HEK293T (cell line): Measurements from ENCODE around the gene ZNF836.

ENCODE experiments used
- CTCF ChIA-PET: fragments of 350-600 bp; formaldehyde crosslinking; extraction: SDS; loops from one replicate; lab custom pipeline; 2021; ENCODE audit warnings: antibody characterized with exemption, inconsistent platforms; lab: Yijun Ruan, JAX
- POLR2A ChIA-PET: fragments of 350-600 bp; formaldehyde crosslinking; extraction: SDS; loops from one replicate; lab custom pipeline; 2020; ENCODE audit warnings: antibody characterized with exemption, inconsistent platforms; lab: Yijun Ruan, JAX
- DNase-seq: peaks from one replicate; pipeline ENCODE4 v3.0.0; 2012; ENCODE audit warnings: mixed read lengths; ENCODE audit errors: extremely low spot score
- ARNT ChIP-seq: fragments of 450-650 bp; IDR thresholded peaks from 2 replicates; pipeline ENCODE4 v1.6.1; 2017; ENCODE audit warnings: mild to moderate bottlenecking
- BHLHE40 ChIP-seq: fragments of 450-650 bp; IDR thresholded peaks from 2 replicates; pipeline ENCODE4 v1.6.1; 2016; ENCODE audit warnings: mild to moderate bottlenecking, moderate library complexity, borderline replicate concordance
- CTBP1 ChIP-seq: fragments of 450-650 bp; IDR thresholded peaks from 2 replicates; pipeline ENCODE4 v1.6.1; 2016; ENCODE audit warnings: borderline replicate concordance
- ELF4 ChIP-seq: fragments of 450-650 bp; IDR thresholded peaks from 2 replicates; pipeline ENCODE4 v1.6.1; 2017; ENCODE audit warnings: antibody characterized with exemption
- FOXA1 ChIP-seq: fragments of 450-650 bp; IDR thresholded peaks from 2 replicates; pipeline ENCODE4 v1.6.1; 2016; ENCODE audit warnings: mild to moderate bottlenecking
- FOXK2 ChIP-seq: fragments of 450-650 bp; IDR thresholded peaks from 2 replicates; pipeline ENCODE4 v1.6.1; 2016; ENCODE audit warnings: mild to moderate bottlenecking
- FOXM1 ChIP-seq: fragments of 450-650 bp; IDR thresholded peaks from 2 replicates; pipeline ENCODE4 v1.6.1; 2017; ENCODE audit warnings: mild to moderate bottlenecking, borderline replicate concordance
- HDGF ChIP-seq: fragments of 450-650 bp; IDR thresholded peaks from 2 replicates; pipeline ENCODE4 v1.6.1; 2017; ENCODE audit warnings: antibody characterized with exemption, borderline replicate concordance
- L3MBTL2 ChIP-seq: fragments of 450-650 bp; conservative IDR thresholded peaks from 2 replicates; pipeline ENCODE4 v1.6.1; 2016; ENCODE audit warnings: mild to moderate bottlenecking
- LEF1 ChIP-seq: fragments of 450-650 bp; IDR thresholded peaks from 2 replicates; pipeline ENCODE4 v1.6.1; 2017; ENCODE audit warnings: mild to moderate bottlenecking, borderline replicate concordance
- NFRKB ChIP-seq: fragments of 450-650 bp; IDR thresholded peaks from 2 replicates; pipeline ENCODE4 v1.6.1; 2016; ENCODE audit warnings: mild to moderate bottlenecking, moderate library complexity
- SP1 ChIP-seq: fragments of 450-650 bp; IDR thresholded peaks from 2 replicates; pipeline ENCODE4 v1.6.1; 2017
- SUZ12 ChIP-seq: fragments of 450-650 bp; IDR thresholded peaks from 2 replicates; pipeline ENCODE4 v1.6.1; 2016; ENCODE audit warnings: mild to moderate bottlenecking
- TARDBP ChIP-seq: fragments of 450-650 bp; IDR thresholded peaks from 2 replicates; pipeline ENCODE4 v1.6.1; 2016
- ZNF384 ChIP-seq: fragments of 450-650 bp; IDR thresholded peaks from 2 replicates; pipeline ENCODE4 v1.6.1; 2016
- TF ChIP-seq, protein P1 (sequence below): fragments of 450-650 bp; IDR thresholded peaks from 2 replicates; pipeline ENCODE4 v1.6.1; 2016

Gene ZNF836

DNA sequence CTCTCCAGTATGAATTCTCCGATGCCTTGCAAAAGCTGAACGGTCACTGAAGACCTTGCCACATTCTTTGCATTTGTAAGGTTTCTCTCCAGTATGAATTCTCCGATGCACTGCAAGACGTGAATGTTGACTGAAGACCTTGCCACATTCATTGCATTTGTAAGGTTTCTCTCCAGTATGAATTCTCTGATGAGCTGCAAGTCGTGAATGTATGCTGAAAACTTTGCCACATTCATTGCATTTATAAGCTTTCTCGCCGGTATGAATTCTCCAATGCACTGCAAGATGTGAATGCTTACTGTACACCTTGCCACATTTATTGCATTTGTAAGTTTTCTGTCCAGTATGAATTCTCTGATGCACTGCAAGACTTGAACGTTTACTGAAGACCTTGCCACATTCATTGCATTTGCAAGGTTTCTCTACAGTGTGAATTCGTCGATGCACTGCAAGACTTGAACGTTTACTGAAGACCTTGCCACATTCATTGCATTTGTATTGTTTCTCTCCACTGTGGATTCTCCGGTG lies 55.8 kb downstream of the ZNF836 start:
- POLR2A ChIA-PET = no interaction called here
- TF ChIP-seq SUZ12 (no peak), FOXM1 (no peak), ELF4 (no peak), TARDBP (no peak), ARNT (no peak), L3MBTL2 (no peak), HDGF (no peak), NFRKB (no peak), FOXA1 (no peak), CTBP1 (no peak), LEF1 (no peak)
- TF ChIP-seq, protein P1, sequence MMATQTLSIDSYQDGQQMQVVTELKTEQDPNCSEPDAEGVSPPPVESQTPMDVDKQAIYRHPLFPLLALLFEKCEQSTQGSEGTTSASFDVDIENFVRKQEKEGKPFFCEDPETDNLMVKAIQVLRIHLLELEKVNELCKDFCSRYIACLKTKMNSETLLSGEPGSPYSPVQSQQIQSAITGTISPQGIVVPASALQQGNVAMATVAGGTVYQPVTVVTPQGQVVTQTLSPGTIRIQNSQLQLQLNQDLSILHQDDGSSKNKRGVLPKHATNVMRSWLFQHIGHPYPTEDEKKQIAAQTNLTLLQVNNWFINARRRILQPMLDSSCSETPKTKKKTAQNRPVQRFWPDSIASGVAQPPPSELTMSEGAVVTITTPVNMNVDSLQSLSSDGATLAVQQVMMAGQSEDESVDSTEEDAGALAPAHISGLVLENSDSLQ = no peak
- CTCF ChIA-PET = no interaction called here
- no peak for DNase-seq

DNA sequence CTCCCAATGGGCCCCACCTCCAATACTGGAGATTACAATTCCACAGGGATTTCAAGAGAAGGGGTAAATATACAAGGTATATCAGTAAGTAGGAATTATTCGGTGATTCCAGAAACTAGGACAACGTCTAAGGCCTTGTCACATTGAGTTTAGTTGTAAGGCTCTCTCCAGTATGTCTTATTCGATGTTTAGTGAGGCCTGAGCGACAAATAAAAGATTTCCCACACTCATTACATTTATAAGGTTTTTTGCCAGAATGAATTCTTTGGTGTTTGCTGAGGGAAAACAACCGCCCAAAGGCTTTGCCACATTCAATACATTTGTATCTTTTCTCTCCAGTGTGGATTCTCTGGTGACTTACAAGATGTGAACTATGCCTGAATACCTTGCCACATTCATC lies 56.7 kb downstream of the ZNF836 start:
- no peak for DNase-seq
- ChIA-PET POLR2A (no interaction called here), CTCF (no interaction called here)
- TF ChIP-seq FOXK2 = no peak
- no peak for TF ChIP-seq ARNT

DNA sequence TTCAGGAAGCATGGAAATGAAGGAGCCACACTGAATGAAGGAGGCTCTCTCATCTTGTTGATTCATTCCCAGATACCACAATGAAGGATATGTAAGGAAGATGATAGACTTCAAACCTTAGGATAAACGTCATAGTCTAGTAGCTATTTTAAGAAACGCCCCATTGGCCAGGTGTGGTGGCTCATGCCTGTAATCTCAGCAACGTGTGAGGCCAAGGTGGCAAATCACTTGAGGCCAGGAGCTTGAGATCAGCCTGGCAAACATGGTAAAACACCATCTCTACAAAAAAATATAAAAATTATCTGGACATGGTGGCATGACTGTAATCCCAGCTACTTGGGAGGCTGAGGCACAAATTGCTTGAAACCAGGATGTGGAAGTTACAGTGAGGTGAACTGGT lies 58.8 kb downstream of the ZNF836 start:
- TF ChIP-seq LEF1 (no peak), TARDBP (no peak), ARNT (no peak), ZNF384 (no peak), CTBP1 (no peak), FOXM1 (no peak), ELF4 (no peak), L3MBTL2 (no peak), SUZ12 (no peak), FOXA1 (no peak), SP1 (no peak), HDGF (no peak), NFRKB (no peak)
- TF ChIP-seq, protein P1 = no peak
- no peak for DNase-seq
- CTCF ChIA-PET = no interaction called here
- POLR2A ChIA-PET = no interaction called here

DNA sequence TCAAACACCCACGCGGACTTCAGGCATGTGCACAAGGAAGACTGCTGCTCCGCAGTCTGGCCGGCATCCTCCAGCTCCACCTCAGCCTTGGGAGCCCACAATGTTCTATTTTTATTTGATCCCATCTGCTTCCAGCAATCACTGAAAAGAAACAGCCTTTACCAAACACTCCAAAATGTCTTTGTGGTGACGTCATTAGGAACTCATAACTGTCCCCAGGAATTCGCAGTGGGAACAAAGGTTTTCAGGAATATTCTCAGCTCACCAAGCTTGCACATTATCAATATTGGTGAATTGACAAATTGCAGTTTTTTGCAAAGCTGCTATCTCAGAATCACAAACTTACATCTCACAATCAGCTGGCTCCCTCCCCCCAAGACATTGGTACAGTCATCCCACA lies 60.6 kb downstream of the ZNF836 start:
- CTCF ChIA-PET = no interaction called here
- DNase-seq = no peak
- POLR2A ChIA-PET = no interaction called here
- TF ChIP-seq SP1 (no peak), ZNF384 (no peak), BHLHE40 (no peak), CTBP1 (no peak), ELF4 (no peak), L3MBTL2 (no peak), FOXA1 (no peak)
